SK-N-SH (cell line): Measurements from ENCODE around the gene SLC2A9.
A peak's percentile ranks its signal among the peaks of the same experiment; 100 is the strongest.

Source experiments
- CTCF ChIP-seq: fragments of 200-600 bp; sonication (generic); IDR thresholded peaks from 2 replicates; pipeline ENCODE4 v1.6.1; 2017; ENCODE audit warnings: antibody characterized with exemption, mild to moderate bottlenecking, moderate library complexity
- EP300 ChIP-seq, 2 experiments: IDR thresholded peaks; 2 replicates each; pipeline versions ENCODE4 v1.4.0 to v1.6.1; 2012; ENCODE audit warnings: borderline replicate concordance in 1 of 2, low read depth in 1 of 2, low read length in 1 of 2
- IRF3 ChIP-seq: fragments of 150-350 bp; IDR thresholded peaks from 2 replicates; pipeline ENCODE4 v1.6.1; 2016; ENCODE audit warnings: mild to moderate bottlenecking, low read depth, low read length
- MXI1 ChIP-seq: IDR thresholded peaks from 2 replicates; pipeline ENCODE4 v1.6.1; 2012; ENCODE audit warnings: mild to moderate bottlenecking, low read depth, low read length, improper control_type of control experiment
- RFX5 ChIP-seq: IDR thresholded peaks from 2 replicates; pipeline ENCODE4 v1.6.1; 2012; ENCODE audit warnings: mild to moderate bottlenecking, improper control_type of control experiment, low read length
- TAF1 ChIP-seq: IDR thresholded peaks from 2 replicates; pipeline ENCODE4 v1.6.1; 2012; ENCODE audit warnings: low read depth, mild to moderate bottlenecking, low read length, moderate library complexity, borderline replicate concordance
- USF2 ChIP-seq: fragments of 150-350 bp; IDR thresholded peaks from 2 replicates; pipeline ENCODE4 v1.6.1; 2017; ENCODE audit warnings: antibody characterized with exemption, low read length, low read depth, borderline replicate concordance

DNA sequence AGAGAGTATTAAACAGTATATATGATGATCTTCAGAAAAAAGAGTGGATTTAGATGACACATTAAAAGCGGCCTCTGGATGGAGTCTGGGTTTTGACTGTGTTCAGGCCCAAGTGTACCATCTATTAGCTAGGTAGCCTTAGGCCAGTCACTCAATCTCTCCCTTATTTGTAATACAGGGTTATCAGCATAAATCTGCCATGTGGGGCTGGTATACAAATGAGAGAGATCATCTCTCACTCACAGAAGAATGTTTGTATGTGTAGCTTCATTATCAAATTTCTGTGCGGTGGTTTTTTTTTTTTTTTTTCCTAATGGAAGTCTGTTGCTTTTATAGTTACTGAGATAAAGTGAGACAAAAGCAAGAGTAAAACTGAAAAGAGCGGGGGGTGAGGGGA, 12.7 kb downstream of the SLC2A9 start:
- TF ChIP-seq CTCF (no peak), IRF3 (no peak), EP300 (IDR thresholded peaks at IDR 0.05; ENCODE audit: borderline replicate concordance in 1 of 2, low read depth in 1 of 2, low read length in 1 of 2) (peak in 1 of 2 experiments; percentile 68; a peak in 2 of 4 replicates), RFX5 (no peak), USF2 (no peak), TAF1 (no peak), MXI1 (0 out of 2 replicates have a peak, but pooled peaks have one; percentile 31)
